ENCODE results near the gene TMEM134.

DNA sequence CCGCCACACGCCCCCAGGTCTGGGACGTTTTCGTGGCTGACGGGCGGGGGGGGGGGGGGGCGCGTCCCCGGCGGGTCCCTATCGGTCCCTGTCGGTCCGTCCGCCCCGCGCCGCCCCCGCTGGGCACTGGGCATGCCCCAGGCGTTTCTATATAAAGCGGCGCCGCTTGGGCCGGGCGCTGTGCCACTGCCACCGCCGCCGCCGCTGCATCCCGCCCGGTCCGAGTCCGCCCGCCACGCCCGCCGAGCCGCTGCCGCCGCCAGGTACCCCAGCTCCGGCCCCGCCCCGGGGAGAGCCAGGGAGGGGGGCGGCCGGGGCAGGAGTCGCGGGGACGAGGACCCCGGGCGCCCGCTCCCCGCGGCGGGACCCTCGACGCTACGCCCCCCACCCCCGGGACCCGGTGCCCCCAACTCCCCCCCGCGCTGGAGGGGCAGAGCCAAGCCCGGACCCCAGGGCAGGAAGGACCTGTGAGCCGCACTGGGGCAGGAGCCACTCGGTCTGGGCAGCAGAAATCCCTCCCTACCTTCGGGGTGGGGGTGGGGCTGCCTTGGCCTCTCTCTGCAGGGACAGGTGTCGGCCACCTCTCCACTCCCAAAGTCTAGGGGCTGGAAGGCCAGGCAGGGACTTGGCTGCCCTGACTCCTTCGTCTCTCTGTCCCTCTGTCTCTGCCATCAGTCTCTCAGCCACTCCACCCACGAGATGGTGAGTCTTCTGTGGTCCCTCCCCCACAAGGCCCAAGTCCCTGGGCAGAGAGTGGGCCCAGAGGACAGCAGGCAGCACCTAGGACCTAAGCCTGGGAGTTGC, 53.3 kb downstream of the TMEM134 start, which contains the start of gene CARNS1:
- TF ChIP-seq, protein P1, sequence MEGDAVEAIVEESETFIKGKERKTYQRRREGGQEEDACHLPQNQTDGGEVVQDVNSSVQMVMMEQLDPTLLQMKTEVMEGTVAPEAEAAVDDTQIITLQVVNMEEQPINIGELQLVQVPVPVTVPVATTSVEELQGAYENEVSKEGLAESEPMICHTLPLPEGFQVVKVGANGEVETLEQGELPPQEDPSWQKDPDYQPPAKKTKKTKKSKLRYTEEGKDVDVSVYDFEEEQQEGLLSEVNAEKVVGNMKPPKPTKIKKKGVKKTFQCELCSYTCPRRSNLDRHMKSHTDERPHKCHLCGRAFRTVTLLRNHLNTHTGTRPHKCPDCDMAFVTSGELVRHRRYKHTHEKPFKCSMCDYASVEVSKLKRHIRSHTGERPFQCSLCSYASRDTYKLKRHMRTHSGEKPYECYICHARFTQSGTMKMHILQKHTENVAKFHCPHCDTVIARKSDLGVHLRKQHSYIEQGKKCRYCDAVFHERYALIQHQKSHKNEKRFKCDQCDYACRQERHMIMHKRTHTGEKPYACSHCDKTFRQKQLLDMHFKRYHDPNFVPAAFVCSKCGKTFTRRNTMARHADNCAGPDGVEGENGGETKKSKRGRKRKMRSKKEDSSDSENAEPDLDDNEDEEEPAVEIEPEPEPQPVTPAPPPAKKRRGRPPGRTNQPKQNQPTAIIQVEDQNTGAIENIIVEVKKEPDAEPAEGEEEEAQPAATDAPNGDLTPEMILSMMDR (IDR thresholded peaks at IDR 0.05) = no peak
- no peak for TF ChIP-seq ZFX (IDR thresholded peaks at IDR 0.05; ENCODE audit: borderline replicate concordance)

Data from 22Rv1 (cell line).